T-cell (primary cell): ENCODE measurements around the gene TFDP2. TPM values are rescaled to one million over a fixed set of nuclear protein-coding genes. Genes with fewer than 3 reads are reported as not detected.

ENCODE experiments used
- ATAC-seq, 4 experiments: fragments of 200-7000 bp in 3 of 4; fragments of 150-1000 bp in 1 of 4; cut with Tn5 transposase; replicated peaks in 1 of 4; 1 replicate in 3 of 4; 2 replicates in 1 of 4; pipeline ENCODE4 v1.10.0; 2021; ENCODE audit warnings: moderate library complexity in 3 of 4, mild to moderate bottlenecking in 2 of 4, moderate number of reproducible peaks in 1 of 4
- CTCF ChIA-PET, 2 donors: fragments of 300-600 bp; sonication (Branson Sonifier 250); formaldehyde crosslinking; loops; one replicate each; lab custom pipeline; 2022; ENCODE audit warnings: antibody characterized with exemption in 2 of 2; lab: Charles Lee
- POLR2A ChIA-PET, 2 donors: fragments of 300-600 bp; sonication (Branson Sonifier 250); formaldehyde crosslinking; loops; one replicate each; lab custom pipeline; 2022; ENCODE audit warnings: antibody characterized with exemption in 2 of 2; lab: Charles Lee
- DNase-seq, 35 experiments: peaks; one replicate each; pipeline versions ENCODE4 v3.0.0 to v3.0.0-alpha.2; 2013 to 2023
- H3K27ac ChIP-seq: one replicate; pipeline ENCODE4 v1.5.1; 2013; ENCODE audit warnings: low read length
- H3K27me3 ChIP-seq, 2 experiments: replicated peaks in 1 of 2; 1 replicate in 1 of 2; 2 replicates in 1 of 2; pipeline versions ENCODE4 v1.6.1 to v1.7.0; 2013; ENCODE audit warnings: low read length in 1 of 2, mixed read lengths in 1 of 2; ENCODE audit not compliant: control insufficient read depth in 2 of 2, insufficient read depth in 2 of 2; ENCODE audit errors: extremely low read depth in 1 of 2
- H3K36me3 ChIP-seq, 2 donors: 1 replicate in 1 of 2; 2 replicates in 1 of 2; pipeline versions ENCODE4 v1.6.1 to v1.7.0; 2013; ENCODE audit warnings: low read length in 1 of 2; ENCODE audit not compliant: control insufficient read depth in 2 of 2, insufficient read depth in 1 of 2; ENCODE audit errors: extremely low read depth in 1 of 2
- H3K4me1 ChIP-seq, 2 experiments: 1 replicate in 1 of 2; 2 replicates in 1 of 2; pipeline versions ENCODE4 v1.6.1 to v1.7.0; 2013; ENCODE audit warnings: low read length in 2 of 2, mixed read lengths in 1 of 2; ENCODE audit not compliant: insufficient read depth in 2 of 2, control insufficient read depth in 1 of 2; ENCODE audit errors: extremely low read depth in 1 of 2
- H3K4me3 ChIP-seq, 2 donors: 1 replicate in 1 of 2; 2 replicates in 1 of 2; pipeline versions ENCODE4 v1.5.1 to v1.7.0; 2013; ENCODE audit warnings: mild to moderate bottlenecking in 2 of 2, low read length in 1 of 2, moderate library complexity in 1 of 2; ENCODE audit not compliant: control insufficient read depth in 1 of 2; ENCODE audit errors: extremely low read depth in 1 of 2
- H3K9me3 ChIP-seq: 2 replicates; pipeline ENCODE4 v1.7.0; 2013
- H3K27ac Mint-ChIP-seq, 2 donors: one replicate each; pipeline ENCODE4 v1.8.0; 2020 to 2021; ENCODE audit warnings: mild to moderate bottlenecking in 2 of 2, mixed read lengths in 2 of 2
- H3K27me3 Mint-ChIP-seq, 2 donors: one replicate each; pipeline ENCODE4 v1.8.0; 2021 to 2022; ENCODE audit warnings: mixed read lengths in 2 of 2
- H3K36me3 Mint-ChIP-seq: one replicate; pipeline ENCODE4 v1.8.0; 2021; ENCODE audit warnings: mixed read lengths
- H3K4me1 Mint-ChIP-seq, 3 donors: one replicate each; pipeline ENCODE4 v1.8.0; 2020 to 2022; ENCODE audit warnings: mixed read lengths in 3 of 3, mild to moderate bottlenecking in 1 of 3
- H3K4me3 Mint-ChIP-seq, 3 donors: one replicate each; pipeline ENCODE4 v1.8.0; 2020 to 2022; ENCODE audit warnings: mild to moderate bottlenecking in 3 of 3, mixed read lengths in 3 of 3, moderate library complexity in 3 of 3
- H3K9me3 Mint-ChIP-seq, 3 donors: one replicate each; pipeline ENCODE4 v1.8.0; 2020 to 2022; ENCODE audit warnings: mixed read lengths in 3 of 3
- WGBS: methylation state at CpG from one replicate; pipeline ENCODE4 v1.1.5; 2013; ENCODE audit warnings: missing lambda C conversion rate; ENCODE audit not compliant: insufficient coverage; 5-methylcytosine and 5-hydroxymethylcytosine counted together
- total RNA-seq, 35 experiments: library from RNA in 6 of 35; stranded (reverse) in 6 of 35; fragments of 120-200 nt in 1 of 35; gene quantifications; one replicate each; pipeline versions ENCODE4 v1.2.1 to v1.2.4 and lab custom pipeline; 2013 to 2026

The TFDP2 gene
- total RNA-seq, 5 donors from 2014 or later (not counting 1 experiment from before 2014, with no cell fraction given), result 30.1 to 45.0 (median 35.5) TPM

DNA sequence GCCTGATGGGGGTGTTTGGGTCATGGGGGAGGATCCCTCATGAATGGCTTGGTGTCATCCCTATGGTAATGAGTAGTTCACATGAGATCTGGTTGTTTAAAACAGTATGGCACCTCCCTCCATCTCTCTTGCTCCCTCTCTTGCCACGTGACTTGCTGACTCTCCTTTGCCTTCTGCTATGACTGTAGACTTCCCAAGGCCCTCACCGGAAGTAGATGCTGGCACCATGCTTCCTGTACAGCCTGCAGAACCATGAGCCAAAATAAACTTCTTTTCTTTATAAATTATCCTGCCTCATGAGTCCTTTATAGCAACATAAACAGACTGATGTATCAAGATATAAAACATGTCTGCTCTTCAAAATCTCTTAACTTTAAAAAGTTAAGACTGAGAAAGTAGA is 96.1 kb downstream of the TFDP2 start:
- H3K27ac Mint-ChIP-seq, result no peak overlapping the region
- Histone ChIP-seq H3K4me3 (no peak overlapping the region), H3K9me3 (no peaks in the 10 kb centered on the region), H3K4me1 (no peaks in the 10 kb centered on the region), H3K36me3 (no peaks in the 10 kb centered on the region), H3K27me3 (no peaks in the 10 kb centered on the region), H3K27ac (no peak overlapping the region)
- no peaks in the 10 kb centered on the region for H3K27me3 Mint-ChIP-seq
- ATAC-seq, result no peak
- H3K9me3 Mint-ChIP-seq, result no peaks in the 10 kb centered on the region
- no peak for DNase-seq
- WGBS, result no CpG with 5 or more reads among the region's 2 CpGs
- H3K4me3 Mint-ChIP-seq, result no peak overlapping the region
- ChIA-PET POLR2A (no interaction called here), CTCF (interaction anchor here in 1 of 2 donors (0.5 kb wide), 1 partner anchor 18 kb away, joined by 3 read pairs; no protein-coding TSS in a partner anchor)
- H3K4me1 Mint-ChIP-seq, result peaks cover 0 to 6% (median 6%) of the 10 kb centered on the region in 3 donors
- H3K36me3 Mint-ChIP-seq, result peaks cover 33% of the 10 kb centered on the region

GRCh38 chr3:142051351-142051750 is 98.0 kb downstream of the TFDP2 start:
- CTCF ChIA-PET, result no interaction called here
- H3K4me1 ChIP-seq, result no peaks in the 10 kb centered on the region
- no peak for ATAC-seq
- H3K27me3 Mint-ChIP-seq, result no peaks in the 10 kb centered on the region
- peaks cover 0 to 6% (median 6%) of the 10 kb centered on the region in 3 donors for H3K4me1 Mint-ChIP-seq
- H3K9me3 ChIP-seq, result no peaks in the 10 kb centered on the region
- no peak overlapping the region for H3K27ac ChIP-seq
- H3K27ac Mint-ChIP-seq, result no peak overlapping the region
- no peaks in the 10 kb centered on the region for H3K9me3 Mint-ChIP-seq
- no peak overlapping the region for H3K4me3 ChIP-seq
- DNase-seq, result no peak
- no peaks in the 10 kb centered on the region for H3K36me3 ChIP-seq
- peaks cover 33% of the 10 kb centered on the region for H3K36me3 Mint-ChIP-seq
- POLR2A ChIA-PET, result interaction anchor here in 1 of 2 donors (0.7 kb wide), 1 partner anchor 22 kb away, joined by 4 read pairs; no protein-coding TSS in a partner anchor
- WGBS, result no CpG with 5 or more reads among the region's 6 CpGs
- no peak overlapping the region for H3K4me3 Mint-ChIP-seq
- no peaks in the 10 kb centered on the region for H3K27me3 ChIP-seq

- H3K4me3 ChIP-seq, result no peak overlapping the region
- no peaks in the 10 kb centered on the region for H3K9me3 Mint-ChIP-seq
- DNase-seq (no peak), ATAC-seq (no peak)
- H3K4me1 Mint-ChIP-seq, result no peaks in the 10 kb centered on the region
- no peaks in the 10 kb centered on the region for H3K27me3 Mint-ChIP-seq
- H3K36me3 Mint-ChIP-seq, result peaks cover 22% of the 10 kb centered on the region
- H3K36me3 ChIP-seq, result no peaks in the 10 kb centered on the region
- H3K9me3 ChIP-seq, result no peaks in the 10 kb centered on the region
- no peak overlapping the region for H3K4me3 Mint-ChIP-seq
- no peaks in the 10 kb centered on the region for H3K4me1 ChIP-seq
- CTCF ChIA-PET, result interaction anchor here in 1 of 2 donors (0.6 kb wide), 1 partner anchor 15 kb away, joined by 3 read pairs; no protein-coding TSS in a partner anchor
- no peak overlapping the region for H3K27ac ChIP-seq
- H3K27me3 ChIP-seq, result no peaks in the 10 kb centered on the region
- POLR2A ChIA-PET, result no interaction called here
- no peak overlapping the region for H3K27ac Mint-ChIP-seq
- WGBS, result no CpG with 5 or more reads among the region's 1 CpG
Measured at GRCh38 chr3:142047021-142047369, 102.3 kb downstream of the TFDP2 start.

GRCh38 chr3:142046320-142047020 is 102.9 kb downstream of the TFDP2 start:
- no peak for ATAC-seq
- Histone ChIP-seq H3K27me3 (no peaks in the 10 kb centered on the region), H3K36me3 (no peaks in the 10 kb centered on the region), H3K4me1 (no peaks in the 10 kb centered on the region), H3K9me3 (no peaks in the 10 kb centered on the region), H3K4me3 (no peak overlapping the region), H3K27ac (no peak overlapping the region)
- H3K9me3 Mint-ChIP-seq, result no peaks in the 10 kb centered on the region
- no peak overlapping the region for H3K27ac Mint-ChIP-seq
- no peaks in the 10 kb centered on the region for H3K27me3 Mint-ChIP-seq
- ChIA-PET POLR2A (no interaction called here), CTCF (interaction anchor here in 1 of 2 donors (0.6 kb wide), 1 partner anchor 14 kb away, joined by 3 read pairs; no protein-coding TSS in a partner anchor)
- H3K4me3 Mint-ChIP-seq, result no peak overlapping the region
- H3K36me3 Mint-ChIP-seq, result peaks cover 18% of the 10 kb centered on the region
- H3K4me1 Mint-ChIP-seq, result no peaks in the 10 kb centered on the region
- 50% methylated on average over 2 of the region's 6 CpGs for WGBS
- DNase-seq, result no peak

DNA sequence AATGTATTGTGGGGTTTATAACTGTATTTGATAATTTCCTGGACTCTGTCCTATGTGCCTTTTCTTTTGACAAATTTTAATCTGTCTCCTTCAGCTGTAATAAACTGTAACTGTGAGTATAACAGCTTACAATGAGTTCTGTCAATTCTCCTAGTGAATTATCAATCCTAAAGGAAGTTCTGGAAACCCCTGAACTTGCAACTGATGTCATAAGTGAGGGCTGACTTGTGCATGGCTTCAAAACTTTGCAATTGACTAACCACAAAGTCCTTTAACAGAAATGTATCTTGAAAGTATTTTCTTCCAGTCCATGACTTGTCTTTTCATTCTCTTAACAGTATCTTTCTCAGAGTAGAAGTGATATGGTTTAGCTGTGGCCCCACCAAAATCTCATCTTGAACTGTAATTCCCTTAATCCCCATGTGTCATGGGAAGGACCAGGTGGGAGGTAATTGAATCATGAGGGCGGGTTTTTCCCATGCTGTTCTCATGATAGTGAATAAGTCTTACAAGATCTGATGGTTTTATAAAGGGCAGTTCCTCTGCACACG is 108.3 kb downstream of the TFDP2 start:
- Histone ChIP-seq H3K27ac (no peak overlapping the region), H3K36me3 (no peaks in the 10 kb centered on the region), H3K27me3 (no peaks in the 10 kb centered on the region), H3K9me3 (no peaks in the 10 kb centered on the region), H3K4me1 (no peaks in the 10 kb centered on the region), H3K4me3 (no peak overlapping the region)
- H3K36me3 Mint-ChIP-seq, result peaks cover 5% of the 10 kb centered on the region
- no CpG with 5 or more reads among the region's 2 CpGs for WGBS
- no peaks in the 10 kb centered on the region for H3K27me3 Mint-ChIP-seq
- H3K4me3 Mint-ChIP-seq, result no peak overlapping the region
- no peak for DNase-seq
- ATAC-seq, result no peak
- POLR2A ChIA-PET, result no interaction called here
- no peak overlapping the region for H3K27ac Mint-ChIP-seq
- CTCF ChIA-PET, result no interaction called here
- no peaks in the 10 kb centered on the region for H3K9me3 Mint-ChIP-seq
- peaks cover 0 to 5% (median 0%) of the 10 kb centered on the region in 3 donors for H3K4me1 Mint-ChIP-seq

DNA sequence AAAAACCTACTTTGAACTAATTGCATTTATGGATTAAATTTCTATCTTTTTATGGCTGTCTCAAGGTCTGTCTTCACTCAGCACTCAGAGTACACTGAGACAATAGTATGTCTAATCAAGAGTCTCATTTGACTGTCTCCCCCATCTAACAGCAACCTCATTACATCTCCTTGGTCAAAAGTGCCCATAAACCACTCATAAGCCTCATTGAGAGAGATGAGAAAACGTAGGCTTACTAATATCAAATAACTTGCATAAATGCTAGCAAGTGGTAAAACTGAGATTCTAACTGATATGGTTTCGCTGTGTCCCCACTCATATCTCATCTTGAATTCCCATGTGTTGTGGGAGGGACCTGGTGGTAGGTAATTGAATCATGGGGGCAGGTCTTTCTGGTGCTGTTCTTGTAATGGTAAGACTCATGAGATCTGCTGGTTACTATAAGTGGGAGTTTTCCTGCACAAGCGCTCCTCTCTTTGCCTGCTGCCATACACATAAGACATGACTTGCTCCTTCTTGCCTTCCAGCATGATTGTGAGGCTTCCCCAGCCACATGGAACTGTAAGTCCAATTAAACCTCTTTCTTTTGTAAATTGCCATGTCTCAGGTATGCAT is 113.9 kb downstream of the TFDP2 start:
- no peak for ATAC-seq

More for the DNA sequence above, 113.9 kb downstream of the TFDP2 start:
- Histone ChIP-seq H3K9me3 (no peaks in the 10 kb centered on the region), H3K27ac (no peak overlapping the region), H3K4me3 (no peak overlapping the region), H3K27me3 (no peaks in the 10 kb centered on the region), H3K36me3 (no peaks in the 10 kb centered on the region), H3K4me1 (no peaks in the 10 kb centered on the region)
- peaks cover 0 to 5% (median 0%) of the 10 kb centered on the region in 3 donors for H3K9me3 Mint-ChIP-seq
- no CpG with 5 or more reads among the region's 3 CpGs for WGBS
- no peak for DNase-seq
- peaks cover 7 to 14% (median 9%) of the 10 kb centered on the region in 3 donors for H3K4me1 Mint-ChIP-seq
- H3K27me3 Mint-ChIP-seq, result no peaks in the 10 kb centered on the region
- H3K4me3 Mint-ChIP-seq, result no peak overlapping the region
- no peaks in the 10 kb centered on the region for H3K36me3 Mint-ChIP-seq
- H3K27ac Mint-ChIP-seq, result no peak overlapping the region
- ChIA-PET CTCF (no interaction called here), POLR2A (no interaction called here)
